Measurements from ENCODE around the gene SLC35A5. TPM values are rescaled to one million over a fixed set of nuclear protein-coding genes. Genes with fewer than 3 reads are reported as not detected.
"Not testable (repeated sequence)": the region's sequence is repeated elsewhere in the genome, so short reads cannot be mapped to it uniquely, and the experiment has no call there.

The SLC35A5 gene, protein sequence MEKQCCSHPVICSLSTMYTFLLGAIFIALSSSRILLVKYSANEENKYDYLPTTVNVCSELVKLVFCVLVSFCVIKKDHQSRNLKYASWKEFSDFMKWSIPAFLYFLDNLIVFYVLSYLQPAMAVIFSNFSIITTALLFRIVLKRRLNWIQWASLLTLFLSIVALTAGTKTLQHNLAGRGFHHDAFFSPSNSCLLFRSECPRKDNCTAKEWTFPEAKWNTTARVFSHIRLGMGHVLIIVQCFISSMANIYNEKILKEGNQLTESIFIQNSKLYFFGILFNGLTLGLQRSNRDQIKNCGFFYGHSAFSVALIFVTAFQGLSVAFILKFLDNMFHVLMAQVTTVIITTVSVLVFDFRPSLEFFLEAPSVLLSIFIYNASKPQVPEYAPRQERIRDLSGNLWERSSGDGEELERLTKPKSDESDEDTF
- total RNA-seq = 10 to 100 TPM; 31.1 to 48.0 (median 38.0) TPM
- polyA plus RNA-seq = 10 to 100 TPM in 2 of 3 donors, 1 to 10 TPM in 1; 8.2 to 11.5 (median 11.5) TPM
- long read RNA-seq, donor 1, full-length matches to known transcripts = 8 of 28 reads
- long read RNA-seq, donor 1, partial matches to known transcripts = 20 of 28 reads
- long read RNA-seq, donor 1, other reads (novel, unspliced or antisense) = 0 of 28 reads
- long read RNA-seq, donor 2, full-length matches to known transcripts = 13 of 13 reads
- long read RNA-seq, donor 2, partial matches to known transcripts = 0 of 13 reads
- long read RNA-seq, donor 2, other reads (novel, unspliced or antisense) = 0 of 13 reads

DNA sequence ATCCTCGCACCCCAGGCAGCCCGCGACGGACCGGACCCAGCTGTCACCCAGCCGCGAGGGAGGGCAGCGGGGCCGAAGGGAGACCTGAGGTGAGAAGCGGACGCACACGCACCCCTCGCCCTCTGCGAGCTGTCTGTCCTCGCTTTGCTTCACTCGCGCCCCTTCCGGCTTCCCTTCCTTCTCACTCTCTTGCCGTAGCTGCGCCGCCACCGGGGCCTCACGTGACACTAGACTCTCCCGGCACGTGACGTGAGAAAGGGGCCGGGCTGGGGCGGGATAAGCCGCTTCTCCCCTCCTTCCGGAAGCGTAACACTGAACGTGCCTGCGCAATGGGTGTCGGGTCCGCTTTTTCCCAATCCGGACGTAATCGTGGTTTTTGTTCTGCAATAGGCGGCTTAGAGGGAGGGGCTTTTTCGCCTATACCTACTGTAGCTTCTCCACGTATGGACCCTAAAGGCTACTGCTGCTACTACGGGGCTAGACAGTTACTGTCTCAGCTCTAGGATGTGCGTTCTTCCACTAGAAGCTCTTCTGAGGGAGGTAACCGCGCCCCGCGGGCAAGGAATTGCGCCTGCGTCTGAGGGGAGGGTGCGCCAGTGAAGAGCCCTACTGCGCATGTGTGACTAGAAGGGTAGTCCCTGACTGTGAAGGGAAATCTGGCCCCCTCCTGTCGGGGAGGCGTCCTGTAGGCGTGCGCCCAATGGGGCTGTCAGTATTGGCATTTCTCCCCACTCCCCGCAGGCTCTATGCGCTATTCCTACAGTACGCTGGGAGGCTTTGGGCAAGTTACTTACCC lies at the start of gene SLC35A5, which contains the start of gene ATG3:
Gene SLC35A5, plus strand, starts transcription at position 312 of the 796 bp plus-strand sequence. CDS start 1,359 bp downstream, outside the sequence.
Gene ATG3, minus strand, starts transcription at position 229 of the 796 bp plus-strand sequence. CDS start 434 bp downstream, outside the sequence.
- no peaks in the 10 kb centered on the region for H3K27me3 ChIP-seq (replicated peaks in 1 of 7)
- peak within 1 kb of the TSS; percentile 92 to 99 (median 99) for H3K27ac ChIP-seq
- no peaks in the 10 kb centered on the region for H3K9me3 ChIP-seq
- TF ChIP-seq, protein P1, sequence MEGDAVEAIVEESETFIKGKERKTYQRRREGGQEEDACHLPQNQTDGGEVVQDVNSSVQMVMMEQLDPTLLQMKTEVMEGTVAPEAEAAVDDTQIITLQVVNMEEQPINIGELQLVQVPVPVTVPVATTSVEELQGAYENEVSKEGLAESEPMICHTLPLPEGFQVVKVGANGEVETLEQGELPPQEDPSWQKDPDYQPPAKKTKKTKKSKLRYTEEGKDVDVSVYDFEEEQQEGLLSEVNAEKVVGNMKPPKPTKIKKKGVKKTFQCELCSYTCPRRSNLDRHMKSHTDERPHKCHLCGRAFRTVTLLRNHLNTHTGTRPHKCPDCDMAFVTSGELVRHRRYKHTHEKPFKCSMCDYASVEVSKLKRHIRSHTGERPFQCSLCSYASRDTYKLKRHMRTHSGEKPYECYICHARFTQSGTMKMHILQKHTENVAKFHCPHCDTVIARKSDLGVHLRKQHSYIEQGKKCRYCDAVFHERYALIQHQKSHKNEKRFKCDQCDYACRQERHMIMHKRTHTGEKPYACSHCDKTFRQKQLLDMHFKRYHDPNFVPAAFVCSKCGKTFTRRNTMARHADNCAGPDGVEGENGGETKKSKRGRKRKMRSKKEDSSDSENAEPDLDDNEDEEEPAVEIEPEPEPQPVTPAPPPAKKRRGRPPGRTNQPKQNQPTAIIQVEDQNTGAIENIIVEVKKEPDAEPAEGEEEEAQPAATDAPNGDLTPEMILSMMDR (IDR thresholded peaks at IDR 0.05 in 8 of 11, conservative IDR thresholded peaks at IDR 0.05 in 3 of 11) = peak in 5 of 11 experiments; percentile 9 to 49 (median 22)
- TF ChIP-seq POLR2A (IDR thresholded peaks at IDR 0.05) (peak; percentile 74 to 87 (median 84)), POLR2AphosphoS5 (IDR thresholded peaks at IDR 0.05) (peak; percentile 97 to 98 (median 98))
- H3K36me3 ChIP-seq = peaks cover 0 to 45% (median 5%) of the 10 kb centered on the region in 6 donors
- peak within 1 kb of the TSS; percentile 78 to 96 (median 89) for H3K4me3 ChIP-seq
- 0 to 2% (median 0%) methylated on average over 49 to 58 of the region's 58 CpGs for WGBS, 5 donors
- intact Hi-C loops (cut with DNase I; ENCODE audit: low total_unique reads) = no loop called here
- peak; percentile 99 for DNase-seq
- H3K4me1 ChIP-seq = peaks cover 22 to 74% (median 51%) of the 10 kb centered on the region in 6 donors

DNA sequence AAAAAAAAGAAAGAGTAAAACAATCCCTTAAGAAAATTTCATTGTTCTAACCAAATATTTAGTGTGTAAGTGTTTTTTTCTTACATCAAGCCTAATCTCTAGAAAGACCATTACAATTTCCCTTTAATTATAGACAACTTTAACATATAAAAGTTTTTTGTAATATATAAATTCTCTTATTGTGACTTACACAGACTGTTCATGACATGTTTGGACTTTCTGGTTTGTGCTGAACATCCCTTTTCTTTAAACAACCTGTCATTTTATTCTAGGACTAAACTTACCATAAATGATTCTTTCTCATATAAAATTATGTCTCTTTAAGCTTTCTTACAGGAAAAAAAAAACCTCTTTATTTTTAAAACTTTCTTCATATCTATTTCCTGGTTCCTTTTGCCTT lies 49.5 kb upstream of the SLC35A5 start:
- Histone ChIP-seq H3K4me3 (no peak overlapping the region), H3K36me3 (no peaks in the 10 kb centered on the region), H3K9me3 (peaks cover 0 to 17% (median 12%) of the 10 kb centered on the region in 8 donors), H3K27ac (no peak overlapping the region), H3K27me3 (replicated peaks in 1 of 7) (no peaks in the 10 kb centered on the region), H3K4me1 (peaks cover 0 to 33% (median 6%) of the 10 kb centered on the region in 6 donors)
- DNase-seq = no peak
- TF ChIP-seq, protein P1 (IDR thresholded peaks at IDR 0.05 in 8 of 11, conservative IDR thresholded peaks at IDR 0.05 in 3 of 11) = no peak
- TF ChIP-seq POLR2A (IDR thresholded peaks at IDR 0.05) (no peak), POLR2AphosphoS5 (IDR thresholded peaks at IDR 0.05) (no peak)
- intact Hi-C loops (cut with DNase I; ENCODE audit: low total_unique reads) = loop anchor here (10.0 kb wide), 1 partner anchor 408 kb away; no protein-coding TSS in a partner anchor

DNA sequence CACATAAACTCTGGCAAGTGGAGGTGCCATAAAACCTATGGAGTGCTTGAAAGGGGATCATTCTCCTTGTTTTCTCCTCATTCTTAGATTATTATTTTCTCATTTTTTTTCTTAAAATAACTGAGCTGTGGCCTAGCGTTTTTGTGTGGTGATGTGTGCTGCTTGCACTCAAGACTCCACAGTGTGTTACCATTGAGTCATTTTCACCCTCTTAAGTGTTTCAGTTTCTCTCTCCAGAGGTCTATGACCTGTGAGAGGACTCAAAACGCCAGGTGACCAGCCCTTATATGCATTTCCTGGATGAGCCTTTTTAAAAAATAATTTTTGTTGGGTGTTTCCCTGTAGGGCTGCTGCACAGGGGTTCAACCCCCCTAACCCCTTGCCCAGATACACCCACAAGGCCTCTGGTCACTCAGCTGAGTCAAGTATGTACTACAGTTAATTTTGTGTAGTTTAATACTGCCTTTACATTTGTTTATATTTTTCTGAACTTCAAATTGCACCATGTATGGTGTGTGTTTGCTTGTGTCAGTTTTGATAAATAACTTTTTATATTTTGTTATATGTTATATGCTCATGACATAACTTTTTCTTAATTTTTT lies 47.2 kb upstream of the SLC35A5 start:
- Histone ChIP-seq H3K27me3 (replicated peaks in 1 of 7) (no peaks in the 10 kb centered on the region), H3K9me3 (peaks cover 0 to 17% (median 12%) of the 10 kb centered on the region in 8 donors), H3K4me3 (no peak overlapping the region), H3K36me3 (no peaks in the 10 kb centered on the region), H3K4me1 (peaks cover 0 to 33% (median 4%) of the 10 kb centered on the region in 6 donors), H3K27ac (peak overlapping the region in 5 of 8 donors; percentile 5 to 55 (median 37))
- WGBS, 5 donors = 45 to 65% (median 57%) methylated on average over 2 of the region's 2 CpGs
- no peak for DNase-seq
- intact Hi-C loops (cut with DNase I; ENCODE audit: low total_unique reads) = loop anchor here (5.0 to 10.0 kb wide), 2 partner anchors 187 to 410 kb away; no protein-coding TSS in a partner anchor
- TF ChIP-seq POLR2A (IDR thresholded peaks at IDR 0.05) = no peak
- TF ChIP-seq POLR2AphosphoS5 (IDR thresholded peaks at IDR 0.05) = no peak
- TF ChIP-seq, protein P1 (IDR thresholded peaks at IDR 0.05 in 8 of 11, conservative IDR thresholded peaks at IDR 0.05 in 3 of 11) = no peak

DNA sequence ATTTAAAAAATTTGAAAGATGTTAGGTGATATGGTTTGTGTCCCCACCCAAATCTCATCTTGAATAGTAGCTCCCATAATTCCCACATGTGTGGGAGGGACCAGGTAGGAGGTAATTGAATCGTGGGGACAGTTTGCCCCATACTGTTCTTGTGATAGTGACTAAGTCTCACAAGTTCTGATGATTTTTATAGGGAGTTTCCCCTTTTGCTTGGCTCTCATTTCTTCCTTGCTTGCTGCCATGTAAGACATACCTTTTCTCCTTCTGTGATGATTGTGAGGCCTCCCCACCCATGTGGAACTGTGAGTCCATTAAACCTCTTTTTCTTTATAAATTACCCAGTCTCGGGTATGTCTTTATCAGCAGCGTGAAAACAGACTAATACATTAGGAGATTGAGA lies 42.9 kb upstream of the SLC35A5 start:
- not testable (repeated sequence) for H3K36me3 ChIP-seq; DNase-seq; H3K27me3 ChIP-seq (replicated peaks in 1 of 7); H3K9me3 ChIP-seq; H3K4me3 ChIP-seq
- intact Hi-C loops (cut with DNase I; ENCODE audit: low total_unique reads) = loop anchor here (5.0 to 10.0 kb wide), 2 partner anchors 192 to 414 kb away; no protein-coding TSS in a partner anchor
- WGBS, 5 donors = 57 to 68% (median 61%) methylated on average over 3 of the region's 3 CpGs
- Histone ChIP-seq H3K4me1 (peaks cover 0 to 30% (median 3%) of the 10 kb centered on the region in 6 donors), H3K27ac (peak overlapping the region in 2 of 8 donors; percentile 29 to 40)
